ENCODE data around the gene MPO.

The MPO gene

GRCh38 chr17:58289869-58290268 lies 9.1 kb upstream of the MPO start (continued):
- TF ChIP-seq BACH2 (CRISPR knock-in tag; IDR thresholded peaks at IDR 0.05; ENCODE audit: borderline replicate concordance) = no peak

DNA sequence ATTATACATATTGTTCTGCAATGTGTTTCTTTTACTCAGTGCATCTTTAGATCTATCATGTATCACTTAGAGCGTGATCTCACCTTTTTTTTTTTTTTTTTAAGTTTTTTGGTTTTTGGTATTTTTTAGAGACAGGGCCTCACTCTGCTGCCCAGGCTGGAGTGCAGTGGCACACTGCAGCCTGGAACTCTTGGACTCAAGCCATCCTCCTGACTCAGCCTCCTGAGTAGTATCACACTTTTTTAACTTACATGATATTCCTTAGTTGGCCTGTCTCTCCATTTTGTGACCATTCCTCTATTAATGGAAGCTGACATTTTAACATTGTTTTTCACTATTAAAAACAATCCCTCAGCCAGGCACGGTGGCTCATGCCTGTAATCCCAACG lies 4.7 kb upstream of the MPO start:
- ATAC-seq = no peak
- TF ChIP-seq CREB5 (CRISPR knock-in tag; IDR thresholded peaks at IDR 0.05; ENCODE audit: low read depth) = no peak
- TF ChIP-seq POU6F1 (CRISPR knock-in tag; IDR thresholded peaks at IDR 0.05; ENCODE audit: borderline replicate concordance, low read depth) = no peak
- TF ChIP-seq, protein P1, sequence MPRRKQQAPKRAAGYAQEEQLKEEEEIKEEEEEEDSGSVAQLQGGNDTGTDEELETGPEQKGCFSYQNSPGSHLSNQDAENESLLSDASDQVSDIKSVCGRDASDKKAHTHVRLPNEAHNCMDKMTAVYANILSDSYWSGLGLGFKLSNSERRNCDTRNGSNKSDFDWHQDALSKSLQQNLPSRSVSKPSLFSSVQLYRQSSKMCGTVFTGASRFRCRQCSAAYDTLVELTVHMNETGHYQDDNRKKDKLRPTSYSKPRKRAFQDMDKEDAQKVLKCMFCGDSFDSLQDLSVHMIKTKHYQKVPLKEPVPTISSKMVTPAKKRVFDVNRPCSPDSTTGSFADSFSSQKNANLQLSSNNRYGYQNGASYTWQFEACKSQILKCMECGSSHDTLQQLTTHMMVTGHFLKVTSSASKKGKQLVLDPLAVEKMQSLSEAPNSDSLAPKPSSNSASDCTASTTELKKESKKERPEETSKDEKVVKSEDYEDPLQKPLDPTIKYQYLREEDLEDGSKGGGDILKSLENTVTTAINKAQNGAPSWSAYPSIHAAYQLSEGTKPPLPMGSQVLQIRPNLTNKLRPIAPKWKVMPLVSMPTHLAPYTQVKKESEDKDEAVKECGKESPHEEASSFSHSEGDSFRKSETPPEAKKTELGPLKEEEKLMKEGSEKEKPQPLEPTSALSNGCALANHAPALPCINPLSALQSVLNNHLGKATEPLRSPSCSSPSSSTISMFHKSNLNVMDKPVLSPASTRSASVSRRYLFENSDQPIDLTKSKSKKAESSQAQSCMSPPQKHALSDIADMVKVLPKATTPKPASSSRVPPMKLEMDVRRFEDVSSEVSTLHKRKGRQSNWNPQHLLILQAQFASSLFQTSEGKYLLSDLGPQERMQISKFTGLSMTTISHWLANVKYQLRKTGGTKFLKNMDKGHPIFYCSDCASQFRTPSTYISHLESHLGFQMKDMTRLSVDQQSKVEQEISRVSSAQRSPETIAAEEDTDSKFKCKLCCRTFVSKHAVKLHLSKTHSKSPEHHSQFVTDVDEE (CRISPR knock-in tag; IDR thresholded peaks at IDR 0.05) = no peak
- no peak for TF ChIP-seq PPARA (CRISPR knock-in tag; IDR thresholded peaks at IDR 0.05; ENCODE audit: borderline replicate concordance)
- TF ChIP-seq ZNF565 (CRISPR knock-in tag; conservative IDR thresholded peaks at IDR 0.05; ENCODE audit: low read depth) = no peak
- no peak for TF ChIP-seq ZFP3 (CRISPR knock-in tag; IDR thresholded peaks at IDR 0.05)
- no peak for TF ChIP-seq BACH2 (CRISPR knock-in tag; IDR thresholded peaks at IDR 0.05; ENCODE audit: borderline replicate concordance)
- TF ChIP-seq ESRRG (CRISPR knock-in tag; IDR thresholded peaks at IDR 0.05) = no peak
- no peak for TF ChIP-seq TOX (CRISPR knock-in tag; IDR thresholded peaks at IDR 0.05; ENCODE audit: borderline replicate concordance)
- TF ChIP-seq ISL1 (CRISPR knock-in tag; IDR thresholded peaks at IDR 0.05) = no peak
- TF ChIP-seq ZNF70 (CRISPR knock-in tag; IDR thresholded peaks at IDR 0.05) = no peak
- TF ChIP-seq TCF4 (CRISPR knock-in tag; IDR thresholded peaks at IDR 0.05; ENCODE audit: borderline replicate concordance) = no peak
- TF ChIP-seq ZFP30 (CRISPR knock-in tag; IDR thresholded peaks at IDR 0.05) = no peak
- TF ChIP-seq ZC3H10 (CRISPR knock-in tag; IDR thresholded peaks at IDR 0.05) = no peak
- TF ChIP-seq ARNTL (CRISPR knock-in tag; IDR thresholded peaks at IDR 0.05; ENCODE audit: borderline replicate concordance, low read depth) = no peak
- TF ChIP-seq GLIS3 (CRISPR knock-in tag; IDR thresholded peaks at IDR 0.05) = no peak
- TF ChIP-seq ZNF8 (CRISPR knock-in tag; IDR thresholded peaks at IDR 0.05) = no peak
- TF ChIP-seq SNAI2 (CRISPR knock-in tag; IDR thresholded peaks at IDR 0.05) = no peak
- no peak for TF ChIP-seq CSDC2 (CRISPR knock-in tag; IDR thresholded peaks at IDR 0.05)

DNA sequence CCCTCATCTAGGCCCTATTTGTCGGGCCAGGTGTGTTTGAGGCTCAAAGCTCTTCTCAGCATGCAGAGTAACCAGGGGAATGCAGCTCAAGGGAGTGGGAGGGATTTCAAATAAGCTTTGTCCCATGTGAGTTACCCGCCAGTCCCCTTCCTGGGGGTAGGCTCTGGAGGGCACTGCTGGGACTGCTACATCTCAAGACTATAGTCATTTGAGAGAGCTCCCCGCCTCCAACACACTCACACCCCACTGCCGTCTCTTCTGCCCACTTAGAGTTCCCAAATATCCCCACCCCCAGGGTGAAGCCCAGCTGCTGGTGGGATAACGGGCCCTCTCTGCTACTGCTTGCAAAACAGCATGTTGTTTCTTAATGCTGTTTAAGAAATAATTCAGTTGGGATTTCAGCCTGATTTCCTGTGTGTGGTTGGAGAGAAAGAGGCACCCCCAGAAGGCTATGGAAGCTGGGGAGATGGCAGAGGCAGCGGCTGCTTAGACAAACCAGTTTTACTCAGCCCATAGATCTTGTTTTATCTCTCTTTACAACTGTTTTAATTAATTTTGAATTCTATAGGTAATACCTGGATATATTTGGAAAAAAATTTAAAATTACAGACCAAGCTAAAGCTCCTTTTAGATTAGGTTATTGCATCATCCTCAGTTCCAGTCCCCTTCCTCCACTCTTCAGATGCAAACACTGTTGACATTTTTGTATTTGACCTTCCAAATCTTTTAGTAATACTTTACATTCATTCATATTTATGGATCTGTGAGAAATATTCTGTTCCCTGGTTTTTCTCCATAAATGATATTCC lies 4.1 kb upstream of the MPO start:
- no peak for TF ChIP-seq TCF4 (CRISPR knock-in tag; IDR thresholded peaks at IDR 0.05; ENCODE audit: borderline replicate concordance)
- TF ChIP-seq, protein P1 (CRISPR knock-in tag; IDR thresholded peaks at IDR 0.05) = no peak
- TF ChIP-seq ZC3H10 (CRISPR knock-in tag; IDR thresholded peaks at IDR 0.05) = no peak
- TF ChIP-seq POU6F1 (CRISPR knock-in tag; IDR thresholded peaks at IDR 0.05; ENCODE audit: borderline replicate concordance, low read depth) = no peak
- TF ChIP-seq ZNF70 (CRISPR knock-in tag; IDR thresholded peaks at IDR 0.05) = no peak
- TF ChIP-seq GLIS3 (CRISPR knock-in tag; IDR thresholded peaks at IDR 0.05) = no peak
- TF ChIP-seq OSR1 (CRISPR knock-in tag; IDR thresholded peaks at IDR 0.05) = no peak
- no peak for TF ChIP-seq RARB (CRISPR knock-in tag; IDR thresholded peaks at IDR 0.05)
- TF ChIP-seq CREB5 (CRISPR knock-in tag; IDR thresholded peaks at IDR 0.05; ENCODE audit: low read depth) = no peak
- no peak for TF ChIP-seq ZNF565 (CRISPR knock-in tag; conservative IDR thresholded peaks at IDR 0.05; ENCODE audit: low read depth)
- no peak for TF ChIP-seq CSDC2 (CRISPR knock-in tag; IDR thresholded peaks at IDR 0.05)
- no peak for ATAC-seq

Data from SK-N-SH treated with all-trans-retinoic acid at 6 μM for 48 hours (cell line).